GM18508 (cell line): ENCODE data around the gene PWP2.
"Not testable (repeated sequence)": the region's sequence is repeated elsewhere in the genome, so short reads cannot be mapped to it uniquely, and the experiment has no call there.

ENCODE experiments used
- ATAC-seq: cut with Tn5 transposase; IDR thresholded peaks from one replicate; pipeline ENCODE4 v1.9.1; 2021; ENCODE audit warnings: moderate number of reproducible peaks; ENCODE audit not compliant: insufficient read depth, unreplicated experiment

The PWP2 gene

DNA sequence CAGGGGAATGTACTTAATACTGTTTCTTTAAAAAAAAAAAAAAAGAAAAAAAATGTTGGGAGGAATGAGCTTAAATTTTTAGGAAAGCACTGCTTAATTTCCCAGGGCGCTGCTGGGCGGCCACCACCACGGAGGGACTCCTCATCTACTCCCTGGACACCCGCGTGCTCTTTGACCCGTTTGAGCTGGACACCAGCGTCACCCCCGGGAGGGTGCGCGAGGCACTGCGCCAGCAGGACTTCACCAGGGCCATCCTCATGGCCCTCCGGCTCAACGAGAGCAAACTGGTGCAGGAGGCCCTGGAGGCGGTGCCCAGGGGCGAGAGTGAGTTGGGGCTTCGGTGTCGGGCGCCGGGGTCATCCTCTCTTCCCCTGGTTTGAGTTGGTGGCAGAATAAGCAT is 20.6 kb downstream of the PWP2 start:
- not testable (repeated sequence) for ATAC-seq

GRCh38 chr21:44133715-44134057 is 26.5 kb downstream of the PWP2 start:
- ATAC-seq: not testable (repeated sequence)

GRCh38 chr21:44134732-44135131 is 27.5 kb downstream of the PWP2 start:
- ATAC-seq: not testable (repeated sequence)

DNA sequence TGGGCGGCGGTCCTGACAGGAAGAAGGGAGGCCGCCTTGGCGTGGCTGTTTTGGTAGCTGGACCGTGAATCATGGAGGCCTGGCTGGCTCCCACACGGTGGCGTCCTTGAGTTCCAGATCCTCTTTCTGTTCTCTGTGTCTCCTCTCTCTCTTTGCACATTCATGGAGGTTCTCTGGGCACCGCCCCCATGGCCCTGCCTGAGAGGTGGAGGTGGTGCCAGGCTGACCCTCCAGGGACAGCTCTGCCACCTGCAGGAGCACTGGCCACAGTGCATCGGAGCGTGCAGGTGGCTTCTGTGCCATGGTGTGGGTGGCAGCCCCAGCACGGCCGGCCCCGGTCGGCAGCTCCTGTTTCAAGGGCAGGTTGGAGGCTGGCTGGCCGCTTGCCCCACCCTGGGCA is 30.8 kb downstream of the PWP2 start:
- not testable (repeated sequence) for ATAC-seq

GRCh38 chr21:44139787-44140551 is 32.8 kb downstream of the PWP2 start:
- not testable (repeated sequence) for ATAC-seq

DNA sequence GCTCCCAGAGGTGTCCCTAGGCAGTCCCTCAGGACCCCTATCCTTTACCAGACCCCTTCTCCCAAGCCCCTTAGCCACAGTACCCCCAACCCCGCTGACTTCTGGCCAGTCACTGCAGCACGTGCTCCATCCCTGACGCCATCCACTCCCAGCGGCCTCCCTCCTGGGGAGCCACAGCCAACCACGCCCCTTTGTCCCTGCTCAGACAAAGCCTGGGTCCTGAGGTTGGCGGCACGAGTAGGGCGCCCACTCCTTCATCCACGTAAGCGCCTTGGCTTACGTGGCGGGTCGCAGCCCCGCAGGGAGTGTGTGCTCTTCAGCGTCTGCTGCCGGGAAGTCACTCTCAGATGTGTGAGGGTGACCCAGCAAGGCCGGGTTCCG is 33.3 kb downstream of the PWP2 start:
- not testable (repeated sequence) for ATAC-seq

- ATAC-seq: not testable (repeated sequence)
Observed at GRCh38 chr21:44142470-44142869, 35.3 kb downstream of the PWP2 start.

DNA sequence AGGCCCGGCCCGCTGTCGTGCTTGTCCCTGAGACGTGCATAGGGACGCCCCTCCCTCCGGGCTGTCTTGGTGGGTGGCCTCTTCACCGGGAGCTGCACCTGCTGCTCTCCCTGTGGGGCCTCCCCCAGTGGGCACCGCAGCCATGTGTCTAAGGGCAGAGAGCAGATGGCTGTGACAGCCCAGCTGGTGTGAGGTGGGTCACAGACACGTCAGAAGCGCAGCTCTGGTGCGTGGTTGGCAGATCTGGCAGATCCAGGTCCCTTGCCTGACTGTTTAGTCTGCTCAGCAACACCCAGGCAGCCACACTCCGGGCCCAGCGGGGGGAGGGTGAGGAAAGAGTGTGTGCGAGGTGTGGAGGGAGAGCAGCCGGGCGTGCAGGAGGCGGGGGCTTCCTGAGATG is 36.2 kb downstream of the PWP2 start:
- ATAC-seq: not testable (repeated sequence)

DNA sequence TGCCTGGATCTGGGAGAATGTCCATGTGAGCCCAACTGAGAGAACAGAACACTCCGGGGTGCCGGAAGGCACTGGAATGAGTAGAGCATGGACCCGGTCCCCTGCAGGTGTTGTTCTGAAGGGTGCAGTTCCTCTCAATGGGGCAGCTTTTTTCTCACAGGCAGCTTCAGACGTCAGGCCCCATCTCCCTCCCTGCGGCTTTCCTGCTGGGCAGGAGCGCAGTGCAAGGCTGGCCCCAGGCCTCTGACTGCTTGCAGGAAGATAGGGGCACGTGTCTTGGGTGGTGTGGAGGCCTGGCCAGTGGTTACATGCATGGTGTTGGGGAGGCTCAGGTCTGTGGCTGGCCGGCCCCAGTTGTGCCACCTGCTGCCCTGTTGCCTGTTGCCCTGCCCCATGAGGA is 36.8 kb downstream of the PWP2 start:
- ATAC-seq: not testable (repeated sequence)

DNA sequence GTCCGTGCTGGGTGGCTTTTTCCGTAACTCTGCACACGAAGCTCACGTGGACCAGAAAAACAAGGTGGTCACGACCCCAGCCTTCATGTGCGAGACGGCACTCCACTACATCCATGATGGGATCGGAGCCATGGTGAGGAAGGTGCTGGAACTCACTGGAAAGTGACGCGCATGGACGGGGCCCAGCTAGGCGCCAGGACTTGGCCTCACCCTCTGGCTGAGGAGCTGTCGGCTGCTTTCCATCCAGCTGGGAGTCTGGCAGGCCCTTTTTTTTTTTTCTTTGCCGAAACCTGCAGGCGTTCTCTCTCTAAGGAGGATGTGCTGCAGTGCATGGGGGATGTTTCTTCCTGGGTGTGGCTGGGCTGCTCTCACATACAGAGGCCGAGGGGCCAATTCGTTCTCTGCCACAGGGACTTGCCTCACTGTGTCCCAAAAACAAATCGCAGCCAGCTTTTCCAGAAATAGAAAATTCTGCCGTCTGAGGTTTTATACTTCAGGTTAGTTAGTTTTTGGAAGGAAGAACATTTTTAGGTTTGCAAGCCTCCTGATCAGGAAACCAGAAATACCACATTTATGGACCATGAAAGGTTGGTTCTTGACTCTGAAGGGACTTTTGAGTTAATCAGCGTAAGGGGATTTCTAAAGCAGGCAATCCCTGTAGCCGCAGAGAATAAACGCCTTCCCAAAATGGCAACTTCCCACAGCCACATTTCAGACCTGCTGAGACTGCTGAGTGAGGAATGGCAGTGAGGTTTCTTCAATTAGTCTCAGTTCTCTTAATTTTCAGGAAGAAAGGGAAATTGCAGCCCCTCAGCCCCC is 37.8 kb downstream of the PWP2 start:
- not testable (repeated sequence) for ATAC-seq

- not testable (repeated sequence) for ATAC-seq
Observed at GRCh38 chr21:44145616-44146015, 38.4 kb downstream of the PWP2 start.

DNA sequence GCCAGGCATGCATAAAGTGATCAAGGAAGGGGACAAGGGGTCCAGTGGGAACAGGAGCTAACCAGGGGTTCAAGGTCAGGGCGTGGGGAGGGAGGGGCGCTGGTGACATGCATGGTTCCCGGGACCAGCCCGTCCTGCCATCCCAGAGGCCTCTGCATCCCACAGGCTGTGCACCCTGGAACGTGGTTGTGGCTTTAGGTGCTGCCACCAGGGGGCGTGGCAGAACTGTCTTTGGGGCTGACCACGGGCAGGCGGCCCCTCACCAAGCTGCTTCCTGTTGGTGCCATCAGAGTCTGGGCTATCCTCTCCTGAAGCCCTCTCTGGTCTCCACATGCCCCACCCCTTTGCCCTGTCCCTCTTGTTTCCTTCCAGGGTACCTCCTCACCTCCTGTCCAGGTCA is 39.9 kb downstream of the PWP2 start:
- not testable (repeated sequence) for ATAC-seq

DNA sequence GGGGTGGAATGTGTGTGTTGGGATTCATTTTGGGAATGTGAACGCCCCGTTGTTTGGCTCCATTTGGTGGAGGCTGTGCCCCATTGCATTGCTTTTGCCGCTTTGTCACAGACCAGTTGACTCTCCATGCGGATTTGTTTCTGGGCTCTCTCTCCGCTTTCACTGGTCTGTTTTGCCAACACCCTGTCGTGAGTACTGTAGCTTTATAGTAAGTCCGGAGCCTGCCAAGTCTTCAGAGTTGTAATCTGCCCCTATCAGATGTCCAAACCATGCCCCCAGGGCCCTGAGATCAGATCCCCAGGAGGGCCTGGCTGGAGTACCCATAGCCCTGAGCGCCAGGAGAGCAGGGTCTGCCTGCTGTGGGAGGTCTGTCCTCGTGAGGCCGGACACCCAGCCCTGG is 43.1 kb downstream of the PWP2 start:
- not testable (repeated sequence) for ATAC-seq

DNA sequence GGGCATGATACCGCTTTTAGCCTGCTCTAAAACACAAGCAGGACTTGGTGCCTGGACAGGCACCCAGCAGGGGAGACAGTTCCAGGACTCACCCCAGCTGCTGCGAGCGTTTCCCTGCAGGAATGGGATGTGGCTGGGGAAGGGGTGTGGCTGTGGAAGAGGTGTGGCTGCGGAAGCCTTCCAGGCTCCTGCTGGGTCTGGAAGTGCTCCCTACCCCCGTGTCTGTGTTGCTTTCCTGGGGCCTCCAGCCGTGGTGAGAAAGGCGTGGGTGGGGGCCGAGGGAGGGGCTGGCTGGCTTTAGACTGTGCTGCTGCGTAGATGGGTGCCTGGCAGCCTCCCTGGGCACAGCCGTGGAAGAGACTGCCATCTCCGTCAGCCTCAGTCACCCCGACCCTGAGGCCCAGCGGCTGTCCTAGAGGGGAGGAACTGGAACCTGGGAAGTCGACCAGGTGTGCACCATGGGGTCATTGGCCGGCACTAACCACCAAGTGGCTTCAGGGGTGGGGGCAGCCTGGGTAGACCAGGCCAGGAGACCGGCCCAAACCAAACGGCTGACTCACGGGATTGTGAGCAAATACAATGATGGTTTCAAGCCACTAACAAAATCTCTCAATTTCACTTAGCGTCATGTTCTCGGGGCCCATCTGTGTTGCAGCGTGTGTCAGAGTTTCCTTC is 46.2 kb downstream of the PWP2 start:
- ATAC-seq: not testable (repeated sequence)

- ATAC-seq: not testable (repeated sequence)
Observed at GRCh38 chr21:44153889-44154228, 46.7 kb downstream of the PWP2 start.

DNA sequence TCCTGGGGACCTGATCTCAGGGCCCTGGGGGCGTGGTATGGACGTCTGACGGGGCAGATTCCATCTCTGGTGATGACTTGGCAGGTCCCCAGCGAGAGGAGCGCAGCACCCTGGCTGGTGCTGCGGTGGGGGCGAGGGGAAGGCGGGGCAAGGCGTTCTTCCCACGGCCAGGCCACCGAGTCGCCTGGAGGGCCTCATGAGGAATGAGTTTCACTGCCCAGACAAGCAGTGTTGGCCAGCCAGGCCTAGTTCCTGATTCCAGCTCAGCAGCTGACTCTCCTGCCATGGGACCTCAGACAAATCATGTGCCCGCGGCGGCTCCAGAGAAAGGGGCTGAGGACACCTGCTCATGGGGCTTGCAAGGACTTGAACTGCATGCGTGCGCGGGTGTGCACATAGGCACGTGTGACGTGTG is 47.6 kb downstream of the PWP2 start:
- ATAC-seq: not testable (repeated sequence)

DNA sequence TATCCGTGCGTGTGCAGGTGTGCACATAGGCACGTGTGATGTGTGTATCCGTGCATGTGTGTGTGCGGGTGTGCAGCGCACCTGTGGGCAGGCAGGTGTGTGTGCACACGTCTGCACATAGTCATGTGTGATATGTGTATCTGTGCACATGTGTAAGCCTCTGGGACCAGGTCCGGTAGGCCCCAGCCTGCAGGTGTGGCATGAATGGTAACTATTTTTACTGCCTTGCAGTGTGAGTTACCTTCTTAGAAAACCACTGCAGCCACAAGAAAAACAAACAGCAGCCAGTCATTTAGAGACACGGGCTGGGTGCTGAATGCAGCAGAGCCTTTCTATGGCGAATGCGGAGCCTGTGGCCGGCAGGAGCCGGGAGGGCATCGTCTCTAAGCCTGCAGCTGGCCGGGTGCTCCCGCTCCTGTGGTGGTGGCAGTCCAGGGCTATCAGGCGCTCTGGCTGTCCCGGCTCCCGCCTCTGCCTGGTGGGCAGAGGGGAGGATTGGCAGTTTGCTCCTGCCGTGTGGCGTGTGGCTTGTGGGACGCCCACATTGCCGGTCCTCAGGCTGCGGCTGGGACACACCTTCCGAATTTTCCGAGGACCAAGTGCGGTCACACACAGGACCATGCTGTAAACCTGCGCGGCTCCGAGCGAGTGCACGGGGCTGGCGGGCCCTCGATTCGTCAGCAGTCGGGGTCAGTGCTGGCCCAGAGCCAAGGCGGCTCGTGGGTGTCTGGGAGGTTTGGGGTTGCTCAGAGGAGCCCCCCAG is 48.2 kb downstream of the PWP2 start:
- ATAC-seq: not testable (repeated sequence)

- not testable (repeated sequence) for ATAC-seq
Observed at GRCh38 chr21:44155994-44156380, 48.8 kb downstream of the PWP2 start.

DNA sequence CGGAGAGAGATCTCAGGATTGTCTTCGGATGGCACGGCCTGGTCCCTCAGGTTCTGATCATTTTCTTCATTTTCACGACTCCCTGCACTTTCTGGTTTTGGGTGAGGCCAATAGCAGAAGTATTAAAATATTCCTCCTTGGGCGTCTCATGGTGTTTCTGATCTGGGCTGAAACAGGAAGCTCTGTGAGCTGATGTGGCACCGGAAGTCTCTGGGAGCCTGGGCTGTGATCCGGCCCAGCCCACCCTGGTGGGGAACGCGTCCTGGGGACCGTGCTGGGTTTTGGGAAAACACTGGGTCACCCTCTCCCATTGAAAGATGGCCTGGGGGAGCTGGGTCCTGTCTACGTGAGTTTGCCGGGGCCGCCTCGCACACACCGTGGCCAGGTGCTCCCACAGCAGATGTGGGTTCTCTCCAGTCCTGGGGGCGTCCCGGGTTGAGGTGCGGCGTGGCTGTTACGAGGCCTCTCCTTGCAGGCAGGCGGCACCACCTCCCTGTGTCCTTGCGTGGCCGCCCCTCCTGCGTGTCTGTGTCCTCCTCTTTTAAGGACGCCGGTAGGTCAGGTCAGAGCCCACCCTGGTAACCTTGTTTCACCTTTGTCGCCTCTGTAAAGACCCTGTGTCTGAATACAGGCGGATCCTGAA is 50.4 kb downstream of the PWP2 start:
- ATAC-seq: not testable (repeated sequence)

- not testable (repeated sequence) for ATAC-seq
Observed at GRCh38 chr21:44158082-44158468, 50.9 kb downstream of the PWP2 start.
